PFSK-1 (cell line): ENCODE data around the gene PNLIPRP3.

Source experiments
- FOXP2 ChIP-seq: optimal IDR thresholded peaks from 2 replicates; pipeline ENCODE3; 2011; ENCODE audit warnings: borderline replicate concordance, control low read depth, inconsistent platforms; ENCODE audit not compliant: insufficient read depth; ENCODE audit errors: extremely low read length, extremely low read depth
- POLR2AphosphoS5 ChIP-seq: IDR thresholded peaks from 2 replicates; pipeline ENCODE4 v1.6.1; 2012; ENCODE audit warnings: low read depth, mild to moderate bottlenecking, control low read depth, low read length, moderate library complexity
- SIN3A ChIP-seq: IDR thresholded peaks from 2 replicates; pipeline ENCODE4 v1.6.1; 2012; ENCODE audit warnings: mild to moderate bottlenecking, low read length, moderate library complexity, borderline replicate concordance; ENCODE audit not compliant: insufficient read depth
- TAF1 ChIP-seq: IDR thresholded peaks from 2 replicates; pipeline ENCODE4 v1.6.1; 2012; ENCODE audit warnings: low read length, control low read depth, borderline replicate concordance; ENCODE audit not compliant: insufficient read depth
- TF ChIP-seq, protein P1 (sequence below), 2 experiments: IDR thresholded peaks; 2 replicates each; pipeline versions ENCODE4 v1.6.1 to v1.8.0; 2011 to 2012; ENCODE audit warnings: low read depth in 2 of 2, low read length in 2 of 2, control low read depth in 1 of 2, inconsistent platforms in 1 of 2, mild to moderate bottlenecking in 1 of 2, moderate library complexity in 1 of 2; ENCODE audit not compliant: insufficient read depth in 1 of 2

PNLIPRP3 gene

DNA sequence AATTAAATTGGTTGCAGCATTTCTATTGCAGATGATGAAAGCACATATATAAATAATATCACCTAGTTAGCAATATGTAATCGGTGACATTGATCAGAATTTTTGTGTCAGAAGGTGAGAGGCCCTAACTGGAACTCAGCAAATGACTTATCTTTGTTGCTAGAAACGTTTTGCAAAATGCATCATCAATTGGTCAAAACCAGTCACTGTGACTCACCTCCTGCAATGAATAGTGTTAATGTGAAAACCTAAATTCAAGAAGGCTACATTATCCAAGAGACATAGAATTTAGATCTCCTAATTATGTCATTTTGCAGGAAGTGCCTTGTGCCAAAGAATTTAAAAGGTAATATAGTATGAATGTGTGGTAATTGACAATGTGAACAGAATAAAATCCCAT is 9.8 kb upstream of the PNLIPRP3 start:
- no peak for TF ChIP-seq POLR2AphosphoS5
- TF ChIP-seq, protein P1, sequence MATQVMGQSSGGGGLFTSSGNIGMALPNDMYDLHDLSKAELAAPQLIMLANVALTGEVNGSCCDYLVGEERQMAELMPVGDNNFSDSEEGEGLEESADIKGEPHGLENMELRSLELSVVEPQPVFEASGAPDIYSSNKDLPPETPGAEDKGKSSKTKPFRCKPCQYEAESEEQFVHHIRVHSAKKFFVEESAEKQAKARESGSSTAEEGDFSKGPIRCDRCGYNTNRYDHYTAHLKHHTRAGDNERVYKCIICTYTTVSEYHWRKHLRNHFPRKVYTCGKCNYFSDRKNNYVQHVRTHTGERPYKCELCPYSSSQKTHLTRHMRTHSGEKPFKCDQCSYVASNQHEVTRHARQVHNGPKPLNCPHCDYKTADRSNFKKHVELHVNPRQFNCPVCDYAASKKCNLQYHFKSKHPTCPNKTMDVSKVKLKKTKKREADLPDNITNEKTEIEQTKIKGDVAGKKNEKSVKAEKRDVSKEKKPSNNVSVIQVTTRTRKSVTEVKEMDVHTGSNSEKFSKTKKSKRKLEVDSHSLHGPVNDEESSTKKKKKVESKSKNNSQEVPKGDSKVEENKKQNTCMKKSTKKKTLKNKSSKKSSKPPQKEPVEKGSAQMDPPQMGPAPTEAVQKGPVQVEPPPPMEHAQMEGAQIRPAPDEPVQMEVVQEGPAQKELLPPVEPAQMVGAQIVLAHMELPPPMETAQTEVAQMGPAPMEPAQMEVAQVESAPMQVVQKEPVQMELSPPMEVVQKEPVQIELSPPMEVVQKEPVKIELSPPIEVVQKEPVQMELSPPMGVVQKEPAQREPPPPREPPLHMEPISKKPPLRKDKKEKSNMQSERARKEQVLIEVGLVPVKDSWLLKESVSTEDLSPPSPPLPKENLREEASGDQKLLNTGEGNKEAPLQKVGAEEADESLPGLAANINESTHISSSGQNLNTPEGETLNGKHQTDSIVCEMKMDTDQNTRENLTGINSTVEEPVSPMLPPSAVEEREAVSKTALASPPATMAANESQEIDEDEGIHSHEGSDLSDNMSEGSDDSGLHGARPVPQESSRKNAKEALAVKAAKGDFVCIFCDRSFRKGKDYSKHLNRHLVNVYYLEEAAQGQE (IDR thresholded peaks at IDR 0.05; ENCODE audit: insufficient read depth in 1 of 2, low read depth in 2 of 2, low read length in 2 of 2), result no peak

DNA sequence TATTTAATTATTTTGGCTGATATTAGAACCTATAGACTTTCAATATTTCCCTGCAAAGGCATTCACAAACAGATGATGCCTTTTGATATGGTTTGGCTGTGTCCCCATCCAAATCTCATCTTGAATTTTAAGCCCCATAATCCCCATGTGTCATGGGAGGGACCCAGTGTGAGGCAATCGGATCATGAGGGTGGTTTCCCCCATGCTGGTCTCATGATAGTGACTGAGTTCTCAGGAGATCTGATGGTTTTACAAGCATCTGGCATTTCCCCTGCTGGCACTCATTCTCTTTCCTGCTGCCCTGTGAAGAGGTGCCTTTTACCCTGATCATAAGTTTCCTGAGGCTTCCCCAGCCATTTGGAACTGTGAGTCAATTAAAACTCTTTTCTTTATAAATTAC is 9.3 kb upstream of the PNLIPRP3 start:
- TF ChIP-seq, protein P1 (IDR thresholded peaks at IDR 0.05; ENCODE audit: insufficient read depth in 1 of 2, low read depth in 2 of 2, low read length in 2 of 2), result no peak
- TF ChIP-seq FOXP2 (no peak), SIN3A (no peak), TAF1 (no peak)

DNA sequence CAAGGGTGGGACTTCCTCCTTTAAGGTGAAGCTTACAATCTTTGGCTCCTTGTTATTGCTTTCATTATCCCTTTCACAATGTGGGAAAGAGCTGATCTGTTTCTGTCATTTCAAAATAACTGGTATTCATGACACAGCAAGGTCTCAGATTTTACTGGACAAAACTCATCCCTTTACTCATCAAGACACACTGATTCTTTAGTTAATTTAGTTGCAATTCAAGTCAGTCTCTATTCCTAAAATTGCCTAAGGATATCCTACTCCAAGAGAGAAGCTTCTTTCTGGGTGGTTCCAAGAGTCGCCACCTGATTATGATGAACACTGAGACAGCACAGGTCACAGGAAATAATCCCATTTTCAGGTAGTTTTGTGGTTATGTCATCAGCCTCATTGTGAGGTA is 5.8 kb upstream of the PNLIPRP3 start:
- TF ChIP-seq TAF1 (no peak), SIN3A (no peak), FOXP2 (no peak), POLR2AphosphoS5 (no peak)
- TF ChIP-seq, protein P1 (IDR thresholded peaks at IDR 0.05; ENCODE audit: insufficient read depth in 1 of 2, low read depth in 2 of 2, low read length in 2 of 2), result no peak

DNA sequence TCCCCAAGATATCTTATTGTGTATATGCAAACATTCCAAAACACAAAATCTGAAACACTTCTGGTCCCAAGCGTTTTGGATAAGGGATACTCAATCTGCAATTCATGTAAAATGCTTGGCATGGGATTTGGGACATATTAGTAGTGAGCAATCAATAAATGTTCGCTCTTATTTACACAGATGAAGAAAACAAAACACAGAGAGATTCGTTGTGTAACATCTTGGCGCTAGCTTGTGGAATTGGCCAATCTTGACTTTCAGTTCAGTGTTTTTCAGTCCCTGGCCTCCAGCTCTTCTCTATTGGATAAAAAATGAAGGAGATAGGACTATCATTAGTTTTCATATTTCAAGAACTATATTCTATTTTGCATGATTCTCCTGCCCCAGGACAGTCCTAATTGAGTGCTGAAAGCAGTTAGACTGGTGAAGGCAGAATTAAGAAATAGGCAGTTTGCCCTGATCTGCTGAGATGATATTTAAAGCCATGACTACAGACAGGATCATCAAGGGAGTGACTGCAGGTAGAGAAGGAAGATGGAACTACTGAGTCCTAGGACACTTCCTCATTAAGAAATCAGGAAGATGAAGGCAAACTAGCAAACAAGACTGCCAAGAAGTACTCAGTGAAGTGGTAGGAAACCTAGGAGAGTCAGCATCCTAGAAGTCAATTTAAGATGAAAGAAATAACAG is 1.8 kb downstream of the PNLIPRP3 start:
- TF ChIP-seq POLR2AphosphoS5, result no peak
- TF ChIP-seq, protein P1 (IDR thresholded peaks at IDR 0.05; ENCODE audit: insufficient read depth in 1 of 2, low read depth in 2 of 2, low read length in 2 of 2), result no peak

DNA sequence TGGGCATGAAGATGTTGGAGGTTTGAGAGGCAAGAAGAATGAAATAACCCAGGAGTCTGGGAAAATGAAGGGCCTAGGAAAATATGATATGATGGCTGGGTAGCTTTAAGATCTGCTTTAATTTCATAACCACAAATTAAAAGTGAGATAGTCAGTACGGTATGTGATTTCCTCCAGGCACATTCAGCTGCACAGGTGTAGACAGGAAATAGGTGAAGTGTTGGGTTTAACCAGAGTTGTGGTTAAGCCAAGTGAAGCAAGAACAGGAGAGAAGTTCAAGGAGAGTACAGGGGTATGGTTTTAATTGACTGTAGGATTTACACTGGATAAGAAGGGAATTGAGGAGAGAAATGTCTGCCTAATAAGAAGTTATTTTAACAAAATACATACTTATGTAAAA is 2.6 kb downstream of the PNLIPRP3 start:
- TF ChIP-seq SIN3A (no peak), FOXP2 (no peak), TAF1 (no peak), POLR2AphosphoS5 (no peak)
- TF ChIP-seq, protein P1 (IDR thresholded peaks at IDR 0.05; ENCODE audit: insufficient read depth in 1 of 2, low read depth in 2 of 2, low read length in 2 of 2), result no peak
